GM12872 (cell line): ENCODE measurements around the gene BACE2.

Experiments used
- TF ChIP-seq, protein P1 (sequence below): IDR thresholded peaks from 3 replicates; pipeline ENCODE4 v1.5.1; 2011; ENCODE audit warnings: low read depth, mild to moderate bottlenecking, low read length, moderate library complexity; ENCODE audit not compliant: insufficient read depth

BACE2 gene

DNA sequence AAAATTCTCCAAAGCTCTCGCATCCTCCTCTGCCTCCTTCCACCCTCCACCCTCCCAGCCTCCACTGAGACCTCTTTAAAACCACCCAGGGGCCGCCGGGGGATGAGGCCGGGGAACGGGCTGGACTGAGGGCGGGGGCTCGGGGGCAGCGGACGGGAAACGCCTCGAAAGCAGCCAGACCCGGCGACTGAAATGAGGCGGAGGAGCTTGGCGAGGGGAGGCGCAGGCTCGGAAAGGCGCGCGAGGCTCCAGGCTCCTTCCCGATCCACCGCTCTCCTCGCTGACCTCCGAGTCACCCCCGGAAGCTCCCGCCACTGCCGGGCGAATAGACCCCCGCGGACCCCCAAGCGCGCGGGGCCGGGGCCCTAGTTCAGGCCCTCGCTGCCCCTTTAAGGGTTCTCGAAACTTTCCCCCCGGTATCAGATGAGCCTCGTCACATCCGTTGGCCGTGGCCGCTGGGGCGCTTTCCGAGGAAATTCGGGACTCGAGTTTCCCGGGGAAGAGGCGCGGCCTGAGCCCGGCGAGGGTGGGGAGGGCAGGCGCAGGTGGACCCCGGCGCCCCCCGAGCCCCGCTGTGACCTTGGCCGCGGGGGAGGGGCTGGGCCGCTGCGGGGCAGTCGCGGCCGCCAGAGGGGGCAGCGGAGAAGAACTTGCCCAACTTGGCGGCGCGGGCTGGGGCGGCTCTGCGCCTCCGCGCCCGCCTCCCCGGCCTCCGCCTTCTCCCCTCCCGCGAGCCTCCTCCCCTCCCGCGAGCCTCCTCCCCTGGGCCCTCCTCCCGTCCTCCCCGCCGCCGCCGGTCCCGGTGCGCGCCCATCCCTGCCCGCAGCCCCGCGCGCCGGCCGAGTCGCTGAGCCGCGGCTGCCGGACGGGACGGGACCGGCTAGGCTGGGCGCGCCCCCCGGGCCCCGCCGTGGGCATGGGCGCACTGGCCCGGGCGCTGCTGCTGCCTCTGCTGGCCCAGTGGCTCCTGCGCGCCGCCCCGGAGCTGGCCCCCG lies at the start of gene BACE2:
BACE2 (plus strand) TSS at position 813 of the 995 bp plus-strand sequence; CDS start at position 917, 104 bp downstream.
- TF ChIP-seq, protein P1, sequence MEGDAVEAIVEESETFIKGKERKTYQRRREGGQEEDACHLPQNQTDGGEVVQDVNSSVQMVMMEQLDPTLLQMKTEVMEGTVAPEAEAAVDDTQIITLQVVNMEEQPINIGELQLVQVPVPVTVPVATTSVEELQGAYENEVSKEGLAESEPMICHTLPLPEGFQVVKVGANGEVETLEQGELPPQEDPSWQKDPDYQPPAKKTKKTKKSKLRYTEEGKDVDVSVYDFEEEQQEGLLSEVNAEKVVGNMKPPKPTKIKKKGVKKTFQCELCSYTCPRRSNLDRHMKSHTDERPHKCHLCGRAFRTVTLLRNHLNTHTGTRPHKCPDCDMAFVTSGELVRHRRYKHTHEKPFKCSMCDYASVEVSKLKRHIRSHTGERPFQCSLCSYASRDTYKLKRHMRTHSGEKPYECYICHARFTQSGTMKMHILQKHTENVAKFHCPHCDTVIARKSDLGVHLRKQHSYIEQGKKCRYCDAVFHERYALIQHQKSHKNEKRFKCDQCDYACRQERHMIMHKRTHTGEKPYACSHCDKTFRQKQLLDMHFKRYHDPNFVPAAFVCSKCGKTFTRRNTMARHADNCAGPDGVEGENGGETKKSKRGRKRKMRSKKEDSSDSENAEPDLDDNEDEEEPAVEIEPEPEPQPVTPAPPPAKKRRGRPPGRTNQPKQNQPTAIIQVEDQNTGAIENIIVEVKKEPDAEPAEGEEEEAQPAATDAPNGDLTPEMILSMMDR, result peak; percentile 41; the same call in 1 of the 3 replicates

DNA sequence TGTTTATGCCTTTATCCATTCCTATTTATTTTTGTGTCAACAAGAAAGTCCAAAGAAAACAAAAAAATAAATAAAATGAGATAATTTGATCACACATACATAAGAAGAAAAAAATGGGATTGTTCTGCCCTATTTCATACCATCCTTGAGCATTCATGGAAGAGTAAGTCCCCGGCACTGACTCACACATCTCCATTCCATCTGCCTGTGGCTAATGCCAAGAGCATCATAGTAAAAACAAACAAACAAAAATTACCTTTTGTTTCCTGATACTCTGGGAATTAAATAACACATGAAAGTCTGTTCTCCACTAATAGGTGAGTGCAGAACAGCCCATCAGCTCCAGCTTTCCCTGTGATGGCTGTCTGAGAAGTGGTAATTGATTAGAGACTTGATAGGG lies 48.1 kb upstream of the BACE2 start:
- TF ChIP-seq, protein P1, result no peak

DNA sequence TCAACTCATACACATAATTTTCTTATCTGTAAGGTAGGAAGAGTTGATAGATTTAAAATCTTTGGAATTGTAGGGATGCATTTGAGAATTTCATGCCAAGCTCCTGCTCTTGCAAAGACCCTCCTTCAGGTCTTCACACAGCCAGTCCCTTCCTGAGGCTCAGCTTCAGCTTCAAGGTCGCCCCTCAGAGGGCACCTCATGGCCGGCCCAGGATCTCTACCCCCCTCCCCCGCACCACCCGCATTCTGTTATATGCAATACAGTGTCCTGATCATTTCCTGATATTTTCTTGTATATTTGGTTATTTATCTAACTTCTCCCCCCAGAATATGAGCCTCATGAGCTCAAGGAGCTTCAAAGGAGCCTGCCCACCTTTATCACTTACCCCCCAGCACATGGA lies 47.0 kb upstream of the BACE2 start:
- TF ChIP-seq, protein P1, result no peak

DNA sequence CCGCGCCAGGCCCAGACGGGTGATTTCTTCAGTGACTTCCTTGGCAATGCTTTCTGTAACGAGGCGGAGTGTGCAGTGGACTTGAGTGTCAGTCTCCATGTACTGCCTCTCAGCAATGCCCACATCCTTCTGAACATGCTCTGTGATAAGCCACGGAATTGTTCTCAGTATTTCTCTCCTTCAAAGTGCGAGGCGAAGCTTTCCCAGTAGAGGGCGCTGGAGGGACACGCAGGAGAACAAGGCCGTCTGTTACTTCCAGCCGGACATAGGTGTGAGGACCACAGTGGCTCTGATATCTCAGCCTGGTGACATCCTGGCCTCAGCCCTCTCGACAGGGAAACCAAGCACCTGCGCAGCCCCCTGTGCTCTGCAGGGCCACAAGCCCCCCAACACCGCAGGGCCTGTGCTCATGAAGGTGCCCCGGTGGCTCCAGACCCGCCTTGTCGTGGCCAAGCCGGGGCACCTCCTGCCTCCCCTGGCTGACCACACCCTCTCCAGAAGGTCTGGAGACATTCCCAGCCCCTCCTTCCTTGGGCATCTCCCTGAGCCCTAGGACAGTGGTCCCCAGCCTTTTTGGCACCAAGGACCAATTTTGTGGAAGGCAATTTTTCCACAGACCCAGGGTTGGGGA lies 46.1 kb upstream of the BACE2 start:
- TF ChIP-seq, protein P1, result peak; percentile 94

DNA sequence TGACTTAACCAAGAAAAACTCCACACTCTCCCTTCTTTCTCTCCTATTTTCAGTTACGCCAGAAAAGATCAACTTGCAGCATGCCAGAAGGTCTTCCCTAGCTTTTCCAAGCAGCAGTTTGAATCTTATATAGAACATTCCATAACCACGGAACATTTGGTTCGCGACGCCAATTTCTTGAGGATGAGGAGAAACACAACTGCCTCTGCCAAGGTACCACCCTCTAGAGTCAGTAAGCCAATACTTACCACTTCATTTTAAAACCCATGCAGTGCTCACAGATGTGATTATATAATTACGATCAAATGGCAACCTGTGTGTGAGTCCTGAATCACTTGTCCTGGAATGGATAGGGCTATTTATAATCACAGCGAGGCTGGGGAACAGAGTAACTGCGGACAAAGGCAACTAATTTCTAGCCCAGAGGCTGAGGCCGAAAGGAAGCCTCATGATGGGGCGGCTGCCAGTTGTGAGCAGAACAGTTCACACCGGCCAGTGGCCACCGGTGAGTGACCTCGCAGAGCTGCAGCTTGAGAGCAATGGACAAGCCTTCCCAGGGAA lies 43.2 kb upstream of the BACE2 start:
- TF ChIP-seq, protein P1, result no peak

DNA sequence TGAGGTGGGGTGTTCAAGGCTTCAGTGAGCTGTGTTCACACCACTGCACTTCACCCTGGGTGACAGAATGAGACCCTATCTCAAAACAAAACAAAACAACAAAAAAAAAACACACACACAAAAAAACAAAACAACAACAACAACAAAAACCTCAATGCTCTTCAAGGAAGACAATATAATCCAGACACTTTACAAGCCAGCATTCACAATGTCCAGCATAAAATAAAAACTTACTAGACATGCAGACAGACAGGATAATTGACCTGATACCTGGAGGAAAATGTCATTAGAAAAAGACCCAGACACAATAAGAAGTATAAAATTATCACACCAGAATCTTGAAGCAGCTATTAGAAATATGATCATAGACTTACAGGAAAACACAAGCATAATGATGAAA lies 39.0 kb upstream of the BACE2 start:
- TF ChIP-seq, protein P1, result no peak

DNA sequence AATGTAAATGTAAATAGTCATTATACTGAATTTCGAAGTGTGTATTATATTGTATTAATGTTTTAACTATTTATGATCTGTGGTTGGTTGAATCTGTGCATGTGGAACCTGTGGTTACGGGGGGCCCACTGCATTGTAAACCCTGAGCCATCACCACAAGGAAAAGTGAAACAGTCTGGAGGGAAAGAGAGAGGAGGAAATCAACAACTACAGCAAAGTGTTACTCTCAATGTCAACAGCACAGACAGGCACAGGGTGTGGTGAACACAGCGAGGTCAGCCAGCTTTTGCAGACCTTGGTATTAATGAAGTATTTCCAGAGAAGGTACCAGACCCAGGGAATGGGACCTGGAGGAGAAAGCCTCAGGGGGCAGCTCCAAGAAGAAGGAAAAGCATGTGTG lies 37.1 kb upstream of the BACE2 start:
- TF ChIP-seq, protein P1, result no peak
